GM12872 (cell line): Measurements from ENCODE around the gene IL16.

Source experiments
- CTCF ChIP-seq: IDR thresholded peaks from 3 replicates; pipeline ENCODE4 v1.5.1; 2011; ENCODE audit warnings: low read depth, mild to moderate bottlenecking, low read length, moderate library complexity; ENCODE audit not compliant: insufficient read depth

IL16 gene

GRCh38 chr15:81347910-81348309 lies 151.2 kb downstream of the IL16 start:
- TF ChIP-seq CTCF = no peak

DNA sequence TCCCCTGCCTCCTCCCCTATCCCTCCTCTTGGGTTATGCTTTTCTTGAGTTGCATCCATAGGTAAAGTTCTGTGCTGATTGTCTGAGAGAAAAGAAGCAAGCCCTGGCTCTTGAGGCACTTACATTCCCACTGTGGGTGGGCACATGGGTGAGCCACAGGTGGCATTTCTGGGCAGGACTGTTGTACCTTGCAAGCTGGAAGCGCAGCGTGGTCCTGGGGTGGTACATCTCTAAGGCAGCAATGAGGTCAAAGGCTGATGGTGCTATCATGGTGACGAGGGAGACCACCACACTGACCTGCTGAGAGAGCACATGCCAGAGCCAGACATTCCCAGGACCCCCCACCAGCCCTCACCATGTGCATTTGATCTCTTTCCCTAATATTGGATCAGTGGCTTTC lies 152.6 kb downstream of the IL16 start:
- no peak for TF ChIP-seq CTCF

- no peak for TF ChIP-seq CTCF
Measured at GRCh38 chr15:81351651-81352050, 155.0 kb downstream of the IL16 start.

- no peak for TF ChIP-seq CTCF
Measured at GRCh38 chr15:81356252-81356651, 159.6 kb downstream of the IL16 start.

DNA sequence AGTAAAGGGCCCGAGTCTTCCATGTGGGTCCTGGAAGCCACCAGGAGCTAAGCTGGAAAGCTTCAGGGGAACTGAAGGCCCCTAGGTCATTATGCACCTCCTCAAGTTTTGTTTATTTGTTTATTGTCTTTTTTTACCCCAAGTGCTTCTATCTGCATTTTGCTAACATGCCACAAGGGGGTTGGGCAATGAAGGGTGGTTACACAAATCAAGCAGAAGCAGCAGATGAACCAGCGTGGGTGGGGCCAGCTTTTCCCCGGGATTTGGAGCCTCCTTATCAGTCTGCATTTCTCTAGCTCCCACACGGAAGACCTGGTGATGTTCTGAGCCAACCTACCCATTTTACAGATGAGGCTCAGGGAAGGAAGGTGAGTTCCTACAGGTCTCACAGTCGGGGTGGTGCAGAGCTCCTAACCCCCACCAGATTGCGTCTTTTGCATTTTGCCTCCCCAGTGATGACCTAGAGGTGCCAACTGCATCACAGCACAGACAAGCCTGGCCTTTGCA lies 160.6 kb downstream of the IL16 start:
- peak; percentile 38; the same call in 2 of the 3 replicates for TF ChIP-seq CTCF

GRCh38 chr15:81358248-81358647 lies 161.6 kb downstream of the IL16 start:
- TF ChIP-seq CTCF = no peak

DNA sequence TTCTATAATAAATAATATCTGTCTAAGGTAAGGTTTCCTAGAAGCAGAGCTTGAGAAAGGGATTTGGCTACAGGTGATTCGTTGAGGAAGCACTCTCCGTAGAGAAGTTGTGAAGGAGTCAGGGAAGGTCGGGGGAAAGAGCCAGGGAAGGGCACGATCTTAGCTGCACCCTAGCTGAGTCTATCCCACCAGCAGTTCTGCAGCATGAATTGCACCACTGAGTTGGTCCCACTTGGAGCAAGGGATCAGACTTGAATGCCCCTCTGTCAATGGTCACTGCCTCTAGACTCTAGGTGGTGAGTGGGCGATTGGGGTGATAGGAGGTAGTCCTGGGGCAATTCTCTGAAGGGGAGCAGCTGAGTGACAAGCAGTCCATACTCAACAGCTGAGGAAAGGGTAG lies 163.8 kb downstream of the IL16 start:
- TF ChIP-seq CTCF = no peak

DNA sequence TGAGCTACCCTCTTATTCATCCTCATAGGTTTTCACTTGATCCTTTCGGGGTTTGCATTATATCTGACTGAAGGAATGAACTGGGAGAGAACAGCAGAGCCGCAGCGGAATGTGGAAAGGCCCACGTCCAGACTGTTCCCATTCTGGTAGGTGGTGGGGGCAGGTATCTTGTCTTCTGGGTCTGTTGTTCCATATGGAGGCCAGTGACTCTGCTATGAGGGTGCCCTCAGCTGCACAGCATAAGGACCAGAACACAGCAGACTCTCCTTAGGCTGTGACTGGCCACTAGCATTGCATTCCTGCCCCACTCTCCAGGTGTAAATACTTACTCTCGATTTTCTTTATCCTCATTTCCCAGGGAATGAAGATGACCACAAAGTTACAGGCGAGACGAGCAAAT lies 165.2 kb downstream of the IL16 start:
- TF ChIP-seq CTCF = no peak
